MM.1S (cell line): ENCODE data around the gene FCRL6.

Experiments used
- DNase-seq: peaks from one replicate; pipeline ENCODE4 v3.0.0-alpha.2; 2015
- H2AFZ ChIP-seq: fragments of 300-600 bp; sonication (generic); 2 replicates; pipeline ENCODE4 v1.6.0; 2016; ENCODE audit warnings: antibody characterized with exemption, low read length
- H3F3A ChIP-seq: fragments of 300-600 bp; sonication (generic); 2 replicates; pipeline ENCODE4 v1.6.1; 2016; ENCODE audit warnings: mild to moderate bottlenecking, antibody characterized with exemption, low read length, moderate library complexity, mixed read lengths; ENCODE audit not compliant: insufficient read depth
- H3K27ac ChIP-seq: fragments of 300-600 bp; sonication (generic); 2 replicates; pipeline ENCODE4 v1.5.1; 2016; ENCODE audit warnings: mild to moderate bottlenecking, low read length
- H3K27me3 ChIP-seq: fragments of 300-600 bp; sonication (generic); replicated peaks from 2 replicates; pipeline ENCODE4 v1.6.0; 2016; ENCODE audit warnings: low read length; ENCODE audit not compliant: insufficient read depth
- H3K36me3 ChIP-seq: fragments of 300-600 bp; sonication (generic); replicated peaks from 2 replicates; pipeline ENCODE4 v1.6.1; 2016; ENCODE audit warnings: mild to moderate bottlenecking, low read length, mixed read lengths; ENCODE audit not compliant: insufficient read depth
- H3K4me1 ChIP-seq: fragments of 300-600 bp; sonication (generic); 2 replicates; pipeline ENCODE4 v1.6.1; 2016; ENCODE audit warnings: low read length, mixed read lengths
- H3K4me2 ChIP-seq: fragments of 300-600 bp; sonication (generic); 2 replicates; pipeline ENCODE4 v1.6.0; 2016; ENCODE audit warnings: low read depth, low read length
- H3K4me3 ChIP-seq: fragments of 300-600 bp; sonication (generic); 2 replicates; pipeline ENCODE4 v1.5.1; 2016; ENCODE audit warnings: low read length, mixed read lengths
- H3K79me2 ChIP-seq: fragments of 300-600 bp; sonication (generic); 2 replicates; pipeline ENCODE4 v1.6.1; 2016; ENCODE audit warnings: mixed run types, low read length, mixed read lengths
- H3K9ac ChIP-seq: fragments of 300-600 bp; sonication (generic); 2 replicates; pipeline ENCODE4 v1.6.1; 2016; ENCODE audit warnings: low read length, mixed read lengths
- H3K9me2 ChIP-seq: fragments of 300-600 bp; sonication (generic); replicated peaks from 2 replicates; pipeline ENCODE4 v1.6.1; 2016; ENCODE audit warnings: mild to moderate bottlenecking, low read length, mixed read lengths; ENCODE audit not compliant: insufficient read depth
- H3K9me3 ChIP-seq: fragments of 300-600 bp; sonication (generic); replicated peaks from 2 replicates; pipeline ENCODE4 v1.6.1; 2016; ENCODE audit warnings: mild to moderate bottlenecking, low read length, mixed read lengths; ENCODE audit not compliant: insufficient read depth
- H4K20me1 ChIP-seq: fragments of 300-600 bp; sonication (generic); 2 replicates; pipeline ENCODE4 v1.6.1; 2016; ENCODE audit warnings: mild to moderate bottlenecking, low read length, moderate library complexity, mixed read lengths; ENCODE audit not compliant: insufficient read depth
- CTCF ChIP-seq: fragments of 300-600 bp; sonication (generic); IDR thresholded peaks from 2 replicates; pipeline ENCODE4 v1.5.1; 2016; ENCODE audit warnings: antibody characterized with exemption, low read length, mixed read lengths
- EZH2 ChIP-seq: fragments of 300-600 bp; sonication (generic); optimal IDR thresholded peaks from 2 replicates; pipeline ENCODE3; 2017; ENCODE audit warnings: low read depth, mild to moderate bottlenecking, antibody characterized with exemption, low read length, mixed read lengths
- EZH2phosphoT487 ChIP-seq: fragments of 300-600 bp; sonication (generic); IDR thresholded peaks from 2 replicates; pipeline ENCODE4 v1.6.1; 2018; ENCODE audit warnings: antibody characterized with exemption, low read length

Gene FCRL6

GRCh38 chr1:159756397-159756796, 45.8 kb upstream of the FCRL6 start:
- no peaks in the 10 kb centered on the region for H3K9me3 ChIP-seq
- no peak overlapping the region for H2AFZ ChIP-seq
- TF ChIP-seq EZH2 (no peak), EZH2phosphoT487 (no peak), CTCF (no peak)
- H3F3A ChIP-seq = no peaks in the 10 kb centered on the region
- H4K20me1 ChIP-seq = no peaks in the 10 kb centered on the region
- no peaks in the 10 kb centered on the region for H3K36me3 ChIP-seq
- no peak overlapping the region for H3K4me2 ChIP-seq
- no peaks in the 10 kb centered on the region for H3K4me1 ChIP-seq
- H3K27me3 ChIP-seq = no peaks in the 10 kb centered on the region
- no peaks in the 10 kb centered on the region for H3K9me2 ChIP-seq
- no peak overlapping the region for H3K4me3 ChIP-seq
- no peak for DNase-seq
- H3K27ac ChIP-seq = no peak overlapping the region
- H3K9ac ChIP-seq = no peak overlapping the region
- no peaks in the 10 kb centered on the region for H3K79me2 ChIP-seq

- H2AFZ ChIP-seq = no peak overlapping the region
Measured at GRCh38 chr1:159763686-159764085, 38.5 kb upstream of the FCRL6 start.

GRCh38 chr1:159765806-159766205, 36.4 kb upstream of the FCRL6 start:
- Histone ChIP-seq H3K4me1 (no peaks in the 10 kb centered on the region), H3K4me3 (no peak overlapping the region), H3F3A (no peaks in the 10 kb centered on the region), H3K9ac (no peak overlapping the region), H3K79me2 (no peaks in the 10 kb centered on the region), H2AFZ (no peak overlapping the region), H3K36me3 (no peaks in the 10 kb centered on the region), H4K20me1 (no peaks in the 10 kb centered on the region), H3K9me2 (no peaks in the 10 kb centered on the region), H3K9me3 (no peaks in the 10 kb centered on the region), H3K4me2 (no peak overlapping the region), H3K27ac (no peak overlapping the region), H3K27me3 (no peaks in the 10 kb centered on the region)
- TF ChIP-seq CTCF = no peak
- TF ChIP-seq EZH2phosphoT487 = no peak
- TF ChIP-seq EZH2 = no peak
- no peak for DNase-seq

More at GRCh38 chr1:159763686-159764085, 38.5 kb upstream of the FCRL6 start:
- no peaks in the 10 kb centered on the region for H3K79me2 ChIP-seq
- DNase-seq = no peak
- H3K27ac ChIP-seq = no peak overlapping the region
- no peaks in the 10 kb centered on the region for H3K36me3 ChIP-seq
- H3K4me2 ChIP-seq = no peak overlapping the region
- no peaks in the 10 kb centered on the region for H3K27me3 ChIP-seq
- H3K9ac ChIP-seq = no peak overlapping the region
- H3F3A ChIP-seq = no peaks in the 10 kb centered on the region
- TF ChIP-seq CTCF (no peak), EZH2 (no peak), EZH2phosphoT487 (no peak)
- no peaks in the 10 kb centered on the region for H3K9me3 ChIP-seq
- H3K4me1 ChIP-seq = no peaks in the 10 kb centered on the region
- H3K4me3 ChIP-seq = no peak overlapping the region
- H3K9me2 ChIP-seq = no peaks in the 10 kb centered on the region
- no peaks in the 10 kb centered on the region for H4K20me1 ChIP-seq
